Subcutaneous abdominal adipose tissue (tissue), 5 donors: ENCODE results near the gene TPPP.
A peak's percentile ranks its signal among the peaks of the same experiment; 100 is the strongest.

Source experiments
- H3K27ac ChIP-seq: one replicate; pipeline ENCODE4 v1.7.0; 2013; ENCODE audit warnings: low read depth, mild to moderate bottlenecking, inconsistent platforms, low read length, moderate library complexity
- H3K27me3 ChIP-seq, 5 donors: one replicate each; pipeline ENCODE4 v1.7.0; 2013; ENCODE audit warnings: low read length in 5 of 5, inconsistent platforms in 1 of 5; ENCODE audit not compliant: control insufficient read depth in 5 of 5, insufficient read depth in 4 of 5
- H3K36me3 ChIP-seq, 5 donors: one replicate each; pipeline ENCODE4 v1.7.0; 2013; ENCODE audit warnings: low read length in 5 of 5; ENCODE audit not compliant: control insufficient read depth in 5 of 5, insufficient read depth in 5 of 5
- H3K4me1 ChIP-seq, 5 donors: one replicate each; pipeline ENCODE4 v1.7.0; 2013; ENCODE audit warnings: low read length in 5 of 5, mild to moderate bottlenecking in 3 of 5, moderate library complexity in 1 of 5; ENCODE audit not compliant: control insufficient read depth in 5 of 5, insufficient read depth in 5 of 5
- H3K4me3 ChIP-seq, 5 donors: one replicate each; pipeline ENCODE4 v1.7.0; 2013; ENCODE audit warnings: low read length in 5 of 5, low read depth in 1 of 5
- H3K9ac ChIP-seq, 5 donors: one replicate each; pipeline ENCODE4 v1.7.0; 2013; ENCODE audit warnings: low read length in 5 of 5, mild to moderate bottlenecking in 4 of 5, moderate library complexity in 3 of 5
- H3K9me3 ChIP-seq, 5 donors: one replicate each; pipeline ENCODE4 v1.7.0; 2013; ENCODE audit warnings: low read length in 5 of 5; ENCODE audit not compliant: control insufficient read depth in 5 of 5
- donor health status: healthy.
- donor health status: healthy.
- donor health status: healthy.
- donor health status: healthy.
- donor health status: healthy.

TPPP gene

DNA sequence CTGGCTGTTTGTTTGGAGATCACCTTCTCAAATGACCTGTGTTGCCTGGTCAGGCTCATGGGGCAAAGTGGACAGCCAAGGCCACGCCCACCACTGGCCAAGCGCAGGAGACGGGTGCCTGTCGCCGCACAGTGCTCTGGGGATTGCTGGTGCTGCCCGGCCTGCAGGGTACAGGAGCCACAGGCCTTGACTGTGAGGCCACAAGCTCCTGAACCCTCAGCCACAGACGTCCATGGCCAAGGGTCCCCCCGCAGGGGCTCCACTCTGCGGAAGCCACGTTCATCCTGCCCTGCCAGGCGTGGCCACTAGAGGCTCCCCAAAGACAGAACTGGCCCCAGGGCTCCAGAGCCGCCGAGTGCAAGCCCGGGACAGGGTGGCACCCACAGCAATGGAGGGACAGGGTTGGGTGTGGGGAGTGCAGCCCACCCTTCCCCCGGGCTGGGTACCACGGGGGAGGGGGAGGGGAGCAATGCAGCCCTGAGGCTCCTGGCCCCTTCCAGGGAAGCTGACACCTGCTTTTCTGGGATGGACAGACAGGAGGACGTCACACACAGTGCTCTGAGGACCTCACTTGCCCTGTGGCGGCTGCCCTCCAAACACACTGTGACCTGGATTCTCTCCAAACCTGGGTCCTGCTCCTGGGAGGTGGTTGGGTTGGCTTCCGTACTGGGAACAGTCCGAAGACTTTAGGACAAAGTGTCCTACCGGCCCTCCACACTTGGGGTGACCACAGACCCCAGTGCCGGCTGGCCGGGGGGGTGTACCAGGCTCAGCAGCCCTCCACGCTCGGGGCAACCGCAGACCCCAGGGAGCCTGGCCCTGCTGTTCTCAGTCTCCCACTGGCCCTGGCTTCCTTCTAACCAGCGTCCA lies 21.5 kb downstream of the TPPP start:
- H3K36me3 ChIP-seq, result peaks cover 0 to 2% (median 2%) of the 10 kb centered on the region in 5 donors
- peak overlapping the region; percentile 17 to 64 (median 44) for H3K4me3 ChIP-seq
- H3K9me3 ChIP-seq, result no peaks in the 10 kb centered on the region
- H3K27me3 ChIP-seq, result peaks cover 0 to 14% (median 0%) of the 10 kb centered on the region in 5 donors
- H3K4me1 ChIP-seq, result peaks cover 4 to 43% (median 42%) of the 10 kb centered on the region in 5 donors
- peak overlapping the region in 1 of 5 donors; percentile 27 for H3K9ac ChIP-seq
- H3K27ac ChIP-seq, result no peak overlapping the region

DNA sequence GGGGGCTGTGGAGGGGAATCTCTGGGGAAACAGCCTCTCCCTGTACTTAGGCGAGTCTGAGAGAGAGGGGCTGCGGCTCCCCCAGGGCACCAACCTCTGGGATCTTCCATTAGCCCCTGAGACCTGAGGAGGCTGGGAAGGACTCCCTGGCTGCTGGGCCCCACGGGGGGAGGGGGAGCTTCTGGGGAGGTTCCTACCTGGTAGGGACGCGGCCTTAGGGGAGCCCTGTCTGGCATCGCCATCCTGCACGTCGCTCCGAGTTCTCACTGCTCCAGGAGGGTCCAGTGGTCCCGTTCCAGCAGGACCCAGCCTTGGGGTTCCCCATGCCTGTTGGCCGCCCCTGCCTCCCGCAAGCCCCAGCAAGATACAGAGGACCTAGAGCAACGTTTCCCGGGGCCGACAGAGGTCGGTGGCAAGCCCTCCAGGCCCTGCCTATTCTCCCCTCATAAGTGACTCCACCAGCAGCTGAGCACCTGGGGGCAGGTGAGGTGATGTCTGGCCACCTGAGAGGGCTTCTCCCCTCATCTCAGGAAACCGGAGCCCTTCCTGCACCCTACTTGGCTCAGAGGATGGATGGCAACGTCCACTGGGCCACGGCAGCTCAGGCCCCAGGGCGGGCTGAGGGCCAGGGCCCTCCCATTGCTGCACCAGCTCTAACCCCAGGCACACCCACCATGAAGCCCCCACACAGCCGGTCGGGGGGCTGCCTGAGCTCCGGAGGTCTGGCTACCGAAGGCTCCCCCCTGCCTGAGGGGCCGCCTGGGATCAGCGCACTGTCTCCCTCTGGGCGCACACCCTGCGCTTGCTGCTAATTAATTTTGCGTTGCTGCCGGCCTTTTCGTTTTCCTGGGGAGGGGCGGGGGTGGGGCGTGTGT lies 22.5 kb downstream of the TPPP start:
- H3K9me3 ChIP-seq, result no peaks in the 10 kb centered on the region
- H3K36me3 ChIP-seq, result peaks cover 0 to 6% (median 2%) of the 10 kb centered on the region in 5 donors
- H3K4me1 ChIP-seq, result peaks cover 4 to 43% (median 42%) of the 10 kb centered on the region in 5 donors
- H3K27me3 ChIP-seq, result peaks cover 0 to 14% (median 0%) of the 10 kb centered on the region in 5 donors
- H3K27ac ChIP-seq, result no peak overlapping the region
- no peak overlapping the region for H3K9ac ChIP-seq
- H3K4me3 ChIP-seq, result no peak overlapping the region

DNA sequence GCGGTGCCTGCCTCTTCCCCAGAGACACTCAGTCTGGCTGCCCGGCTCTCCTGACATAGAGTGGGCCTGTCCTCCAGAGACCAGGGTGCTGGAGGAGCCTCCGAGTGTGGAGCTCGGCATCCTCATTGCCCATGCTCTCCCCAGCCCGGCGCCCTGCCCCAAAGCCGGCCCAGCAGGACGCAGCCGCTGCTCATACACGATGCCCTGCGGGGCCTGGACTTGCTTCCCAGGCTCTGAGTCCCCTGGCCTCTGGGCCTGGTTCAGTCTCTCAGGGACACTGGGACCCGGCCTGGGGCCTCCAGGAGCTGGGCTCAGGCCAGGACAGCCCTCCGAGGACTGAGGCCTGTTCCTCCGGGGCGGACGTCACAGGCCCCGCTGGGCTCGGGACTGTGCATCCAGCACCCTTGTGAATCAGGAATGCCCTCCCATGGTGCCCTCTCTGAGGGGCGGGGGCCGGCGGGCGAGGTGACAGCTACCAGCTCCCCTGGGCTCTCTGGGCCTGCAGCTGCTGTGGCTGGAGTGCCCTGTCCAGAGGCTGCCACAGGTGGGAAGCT lies 23.2 kb downstream of the TPPP start:
- Histone ChIP-seq H3K4me3 (no peak overlapping the region), H3K9ac (no peak overlapping the region), H3K27ac (no peak overlapping the region), H3K27me3 (peaks cover 0 to 14% (median 0%) of the 10 kb centered on the region in 5 donors), H3K9me3 (no peaks in the 10 kb centered on the region), H3K36me3 (peaks cover 0 to 10% (median 6%) of the 10 kb centered on the region in 5 donors), H3K4me1 (peaks cover 4 to 42% (median 38%) of the 10 kb centered on the region in 5 donors)

DNA sequence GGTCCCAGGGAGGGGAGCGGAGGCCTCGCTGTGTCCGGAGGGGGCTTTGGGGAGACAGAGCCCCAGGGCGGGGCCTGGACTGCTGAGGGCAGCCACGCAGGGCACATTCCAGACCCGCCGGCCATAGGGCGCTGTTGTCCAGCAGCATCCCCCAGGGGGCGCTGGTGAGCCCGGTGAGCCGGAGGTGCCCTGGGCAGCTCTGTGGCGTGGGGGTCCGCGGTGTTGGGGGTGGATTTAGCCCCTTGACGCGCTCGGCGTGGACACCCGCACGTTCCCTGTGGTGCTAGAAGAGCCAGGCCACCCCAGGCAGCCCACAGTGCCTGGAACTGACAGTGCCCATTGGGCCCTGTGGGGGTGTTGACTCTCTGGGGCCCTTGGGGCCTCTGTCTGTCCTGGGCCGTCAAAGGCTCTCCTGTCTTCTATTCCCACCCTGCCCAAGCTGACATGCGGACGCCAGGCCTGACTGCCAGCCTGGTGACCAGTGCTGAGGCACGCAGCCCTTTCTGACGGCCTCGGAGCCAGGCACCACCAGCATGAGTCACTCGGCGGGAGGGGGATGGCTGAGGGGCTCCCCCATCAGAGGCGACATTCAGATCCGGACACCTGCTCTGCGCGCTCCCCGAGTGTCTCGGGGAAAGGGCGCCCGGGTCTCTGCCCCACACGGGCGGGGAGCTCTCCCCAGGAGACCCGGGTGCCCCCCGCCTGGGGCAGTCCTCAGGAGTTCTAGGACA lies 23.9 kb downstream of the TPPP start:
- Histone ChIP-seq H3K36me3 (peaks cover 0 to 16% (median 12%) of the 10 kb centered on the region in 5 donors), H3K4me3 (no peak overlapping the region), H3K9ac (no peak overlapping the region), H3K27me3 (peaks cover 0 to 11% (median 0%) of the 10 kb centered on the region in 5 donors), H3K9me3 (no peaks in the 10 kb centered on the region), H3K4me1 (peaks cover 4 to 36% (median 31%) of the 10 kb centered on the region in 5 donors), H3K27ac (no peak overlapping the region)

DNA sequence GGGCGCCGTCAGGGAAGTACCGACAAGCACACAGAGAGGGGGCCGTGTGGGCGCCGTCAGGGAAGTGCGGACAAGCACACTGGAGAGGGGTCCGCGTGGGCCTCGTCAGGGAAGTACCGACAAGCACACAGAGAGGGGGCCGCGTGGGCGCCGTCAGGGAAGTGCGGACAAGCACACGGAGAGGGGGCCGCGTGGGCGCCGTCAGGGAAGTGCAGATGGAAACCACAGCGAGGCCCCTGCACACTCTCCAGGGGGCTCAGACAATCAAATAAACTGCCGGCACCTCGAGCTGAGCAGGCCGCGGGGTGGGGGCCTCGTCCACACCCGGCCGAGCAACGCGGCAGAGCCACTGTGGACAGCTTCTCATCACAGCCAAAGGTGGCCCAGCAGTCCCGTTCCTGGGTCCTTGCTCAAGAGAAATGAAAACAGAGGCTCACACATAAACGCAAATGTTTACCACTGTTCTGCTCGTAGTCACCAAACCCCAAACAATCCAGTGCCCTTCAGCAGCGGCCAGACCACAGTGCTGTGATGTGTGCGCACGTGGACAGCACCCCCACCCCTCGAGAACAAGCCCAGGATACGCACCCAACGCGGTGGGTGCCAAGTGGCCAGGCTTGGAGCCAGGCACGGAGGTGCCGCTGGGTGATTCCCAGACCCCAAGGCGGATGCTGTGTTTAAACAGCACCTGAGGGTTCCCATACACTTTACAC lies 24.7 kb downstream of the TPPP start:
- Histone ChIP-seq H3K36me3 (peaks cover 0 to 25% (median 20%) of the 10 kb centered on the region in 5 donors), H3K4me3 (no peak overlapping the region), H3K27ac (no peak overlapping the region), H3K9me3 (no peaks in the 10 kb centered on the region), H3K4me1 (peaks cover 4 to 27% (median 23%) of the 10 kb centered on the region in 5 donors), H3K27me3 (peaks cover 0 to 6% (median 0%) of the 10 kb centered on the region in 5 donors), H3K9ac (no peak overlapping the region)

DNA sequence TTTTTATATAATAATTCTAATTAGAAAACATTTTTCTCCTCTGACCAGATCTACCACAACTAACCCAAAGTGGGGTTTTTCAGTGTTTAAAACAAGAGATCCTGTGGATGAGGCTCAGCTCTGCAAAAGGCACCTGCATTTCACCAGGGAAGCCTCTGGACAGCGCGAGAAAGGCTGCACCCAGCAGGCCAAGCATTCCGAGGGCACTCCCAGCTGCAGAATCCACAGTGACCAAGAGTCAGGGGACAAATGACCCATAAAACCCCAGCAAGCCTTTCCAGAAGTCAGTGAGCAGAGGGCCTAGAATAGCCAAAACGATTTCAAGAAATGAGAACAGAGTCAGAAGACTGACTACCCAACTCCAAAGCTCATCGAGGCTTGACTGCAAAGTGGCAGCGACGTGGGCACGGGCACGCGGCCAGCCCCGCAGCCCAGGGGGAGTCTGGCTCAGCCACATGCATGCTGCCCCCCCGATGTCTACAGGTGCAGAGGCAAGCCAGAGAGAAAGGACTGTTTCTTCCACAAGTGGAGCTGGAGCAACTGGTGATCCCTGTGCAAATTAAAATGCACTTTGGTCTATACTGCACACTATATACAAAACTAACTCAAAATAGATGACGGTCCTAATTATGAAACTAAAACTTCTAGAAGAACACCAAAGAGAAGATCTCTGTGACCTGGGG lies 26.2 kb downstream of the TPPP start:
- Histone ChIP-seq H3K9ac (no peak overlapping the region), H3K4me3 (no peak overlapping the region), H3K4me1 (peaks cover 2 to 12% (median 8%) of the 10 kb centered on the region in 5 donors), H3K36me3 (peaks cover 0 to 39% (median 25%) of the 10 kb centered on the region in 5 donors), H3K27me3 (no peaks in the 10 kb centered on the region), H3K9me3 (no peaks in the 10 kb centered on the region), H3K27ac (no peak overlapping the region)

DNA sequence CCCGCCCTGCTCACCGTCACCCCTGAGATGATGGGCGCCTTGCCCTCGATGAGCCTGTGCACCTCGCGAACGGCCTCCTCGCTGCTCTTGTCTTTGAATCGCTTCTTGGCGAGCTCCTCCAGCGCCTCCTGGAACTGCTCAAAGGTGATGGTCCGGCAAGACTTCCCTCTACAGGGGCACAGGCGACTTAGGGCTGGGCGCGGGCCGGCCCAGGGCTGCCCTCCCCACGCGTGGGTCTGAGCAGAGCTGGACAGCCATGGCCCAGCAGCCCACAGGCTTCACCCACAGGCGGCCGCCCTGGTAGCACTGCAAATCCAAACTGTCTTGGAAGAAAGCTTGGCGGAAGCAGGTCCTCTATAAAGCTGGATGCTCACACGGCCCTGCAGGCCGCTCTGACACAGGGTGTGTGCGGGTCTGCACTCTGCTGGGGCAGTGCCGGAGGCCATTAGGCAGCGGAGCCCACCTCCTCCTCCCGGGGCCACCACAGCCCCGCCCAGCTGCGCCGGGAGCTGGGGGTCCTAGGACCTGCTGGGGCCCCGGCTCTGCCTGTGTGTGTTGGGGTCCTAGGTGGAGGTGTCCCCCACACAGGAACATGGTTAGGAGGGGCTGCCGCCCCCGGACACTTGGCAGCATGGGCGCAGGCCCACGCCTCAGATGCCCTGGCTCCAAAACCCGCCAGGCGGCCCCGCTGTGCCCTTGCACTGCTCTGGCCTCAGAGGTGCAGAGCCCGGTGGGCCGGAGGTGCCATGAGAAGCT lies 27.0 kb downstream of the TPPP start:
- no peak overlapping the region for H3K4me3 ChIP-seq
- H3K27ac ChIP-seq, result no peak overlapping the region
- H3K27me3 ChIP-seq, result no peaks in the 10 kb centered on the region
- H3K9ac ChIP-seq, result no peak overlapping the region
- H3K36me3 ChIP-seq, result peaks cover 0 to 47% (median 31%) of the 10 kb centered on the region in 5 donors
- H3K4me1 ChIP-seq, result peaks cover 0 to 4% (median 0%) of the 10 kb centered on the region in 5 donors
- no peaks in the 10 kb centered on the region for H3K9me3 ChIP-seq

DNA sequence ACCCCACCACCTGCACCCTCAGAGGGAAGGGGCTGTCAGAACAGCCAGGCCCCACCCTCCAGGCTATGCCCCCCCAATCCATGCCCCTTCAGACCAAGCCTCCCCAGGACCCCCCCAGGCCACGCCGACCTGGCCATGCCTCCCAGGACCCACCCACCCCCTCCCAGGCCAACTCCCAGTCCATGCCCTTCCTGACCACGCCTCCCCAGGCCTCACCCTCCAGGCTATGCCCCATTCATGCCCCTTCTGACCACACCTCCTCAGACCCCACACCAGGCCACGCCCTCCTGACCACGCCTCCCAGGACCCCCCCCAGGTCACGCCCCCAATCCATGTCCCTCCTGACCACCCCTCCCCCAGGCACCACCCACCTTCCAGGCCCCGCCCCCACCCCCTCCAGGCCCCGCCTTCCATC lies 27.6 kb downstream of the TPPP start:
- no peak overlapping the region for H3K4me3 ChIP-seq
- H3K9me3 ChIP-seq, result no peaks in the 10 kb centered on the region
- no peak overlapping the region for H3K27ac ChIP-seq
- H3K9ac ChIP-seq, result no peak overlapping the region
- H3K27me3 ChIP-seq, result no peaks in the 10 kb centered on the region
- peaks cover 0 to 48% (median 32%) of the 10 kb centered on the region in 5 donors for H3K36me3 ChIP-seq
- H3K4me1 ChIP-seq, result peaks cover 0 to 4% (median 0%) of the 10 kb centered on the region in 5 donors
